HL-60 (cell line): ENCODE data around the gene ABCG1.

Experiments used
- GABPA ChIP-seq: IDR thresholded peaks from 2 replicates; pipeline ENCODE4 v1.6.1; 2012; ENCODE audit warnings: low read depth
- POLR2AphosphoS5 ChIP-seq: IDR thresholded peaks from 2 replicates; pipeline ENCODE4 v1.6.1; 2012; ENCODE audit warnings: low read depth
- TF ChIP-seq, protein P1 (sequence below): IDR thresholded peaks from one replicate; pipeline ENCODE4 v1.5.1; 2011; ENCODE audit warnings: low read length, control low read depth, inconsistent platforms; ENCODE audit not compliant: insufficient read depth
- TF ChIP-seq, protein P2 (sequence below): IDR thresholded peaks from 2 replicates; pipeline ENCODE4 v1.6.1; 2012; ENCODE audit warnings: low read depth; ENCODE audit not compliant: insufficient replicate concordance

DNA sequence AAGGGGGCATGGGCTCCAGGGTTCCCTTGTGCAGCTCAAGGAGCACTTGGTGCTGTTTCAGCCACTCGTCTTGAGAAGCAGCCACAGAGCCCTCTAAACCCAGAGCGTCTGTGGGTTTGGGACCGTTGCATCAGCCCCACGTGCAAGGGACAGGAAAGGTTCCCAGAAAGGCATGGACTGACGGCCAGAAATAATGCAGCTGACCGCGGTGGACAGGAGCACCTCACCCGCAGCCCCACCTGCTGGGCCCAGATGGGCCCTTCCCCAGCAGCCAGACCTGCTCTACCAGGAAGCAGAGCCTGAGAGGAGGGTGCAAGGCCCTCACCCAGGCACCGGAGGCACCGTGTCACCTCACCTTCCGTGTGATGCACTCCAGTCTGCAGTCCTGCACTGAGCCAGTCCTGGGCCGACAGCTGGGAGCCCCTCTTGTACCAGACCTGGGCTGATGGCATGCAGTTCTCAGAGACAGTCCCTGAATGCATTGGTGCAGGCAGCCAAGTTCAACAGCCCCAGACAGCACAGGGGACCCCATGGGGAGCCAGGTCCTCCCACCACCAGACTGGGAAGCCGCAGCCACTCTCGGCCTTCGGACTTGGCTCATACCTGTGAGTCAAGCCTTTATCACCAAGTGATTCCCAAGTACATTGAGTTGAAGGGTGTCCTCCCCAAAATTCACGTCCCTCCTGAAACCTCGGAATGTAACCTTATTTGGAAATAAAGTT, 101.1 kb downstream of the ABCG1 start:
- TF ChIP-seq, protein P1, sequence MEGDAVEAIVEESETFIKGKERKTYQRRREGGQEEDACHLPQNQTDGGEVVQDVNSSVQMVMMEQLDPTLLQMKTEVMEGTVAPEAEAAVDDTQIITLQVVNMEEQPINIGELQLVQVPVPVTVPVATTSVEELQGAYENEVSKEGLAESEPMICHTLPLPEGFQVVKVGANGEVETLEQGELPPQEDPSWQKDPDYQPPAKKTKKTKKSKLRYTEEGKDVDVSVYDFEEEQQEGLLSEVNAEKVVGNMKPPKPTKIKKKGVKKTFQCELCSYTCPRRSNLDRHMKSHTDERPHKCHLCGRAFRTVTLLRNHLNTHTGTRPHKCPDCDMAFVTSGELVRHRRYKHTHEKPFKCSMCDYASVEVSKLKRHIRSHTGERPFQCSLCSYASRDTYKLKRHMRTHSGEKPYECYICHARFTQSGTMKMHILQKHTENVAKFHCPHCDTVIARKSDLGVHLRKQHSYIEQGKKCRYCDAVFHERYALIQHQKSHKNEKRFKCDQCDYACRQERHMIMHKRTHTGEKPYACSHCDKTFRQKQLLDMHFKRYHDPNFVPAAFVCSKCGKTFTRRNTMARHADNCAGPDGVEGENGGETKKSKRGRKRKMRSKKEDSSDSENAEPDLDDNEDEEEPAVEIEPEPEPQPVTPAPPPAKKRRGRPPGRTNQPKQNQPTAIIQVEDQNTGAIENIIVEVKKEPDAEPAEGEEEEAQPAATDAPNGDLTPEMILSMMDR: no peak
- TF ChIP-seq POLR2AphosphoS5: no peak
- TF ChIP-seq, protein P2, sequence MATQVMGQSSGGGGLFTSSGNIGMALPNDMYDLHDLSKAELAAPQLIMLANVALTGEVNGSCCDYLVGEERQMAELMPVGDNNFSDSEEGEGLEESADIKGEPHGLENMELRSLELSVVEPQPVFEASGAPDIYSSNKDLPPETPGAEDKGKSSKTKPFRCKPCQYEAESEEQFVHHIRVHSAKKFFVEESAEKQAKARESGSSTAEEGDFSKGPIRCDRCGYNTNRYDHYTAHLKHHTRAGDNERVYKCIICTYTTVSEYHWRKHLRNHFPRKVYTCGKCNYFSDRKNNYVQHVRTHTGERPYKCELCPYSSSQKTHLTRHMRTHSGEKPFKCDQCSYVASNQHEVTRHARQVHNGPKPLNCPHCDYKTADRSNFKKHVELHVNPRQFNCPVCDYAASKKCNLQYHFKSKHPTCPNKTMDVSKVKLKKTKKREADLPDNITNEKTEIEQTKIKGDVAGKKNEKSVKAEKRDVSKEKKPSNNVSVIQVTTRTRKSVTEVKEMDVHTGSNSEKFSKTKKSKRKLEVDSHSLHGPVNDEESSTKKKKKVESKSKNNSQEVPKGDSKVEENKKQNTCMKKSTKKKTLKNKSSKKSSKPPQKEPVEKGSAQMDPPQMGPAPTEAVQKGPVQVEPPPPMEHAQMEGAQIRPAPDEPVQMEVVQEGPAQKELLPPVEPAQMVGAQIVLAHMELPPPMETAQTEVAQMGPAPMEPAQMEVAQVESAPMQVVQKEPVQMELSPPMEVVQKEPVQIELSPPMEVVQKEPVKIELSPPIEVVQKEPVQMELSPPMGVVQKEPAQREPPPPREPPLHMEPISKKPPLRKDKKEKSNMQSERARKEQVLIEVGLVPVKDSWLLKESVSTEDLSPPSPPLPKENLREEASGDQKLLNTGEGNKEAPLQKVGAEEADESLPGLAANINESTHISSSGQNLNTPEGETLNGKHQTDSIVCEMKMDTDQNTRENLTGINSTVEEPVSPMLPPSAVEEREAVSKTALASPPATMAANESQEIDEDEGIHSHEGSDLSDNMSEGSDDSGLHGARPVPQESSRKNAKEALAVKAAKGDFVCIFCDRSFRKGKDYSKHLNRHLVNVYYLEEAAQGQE: no peak
- no peak for TF ChIP-seq GABPA
